ENCODE data around the gene FLNA. TPM values are rescaled to one million over a fixed set of nuclear protein-coding genes. Genes with fewer than 3 reads are reported as not detected.

The FLNA gene
- total RNA-seq, 2 experiments from 2014 or later: 1,012 to 1,022 TPM

DNA sequence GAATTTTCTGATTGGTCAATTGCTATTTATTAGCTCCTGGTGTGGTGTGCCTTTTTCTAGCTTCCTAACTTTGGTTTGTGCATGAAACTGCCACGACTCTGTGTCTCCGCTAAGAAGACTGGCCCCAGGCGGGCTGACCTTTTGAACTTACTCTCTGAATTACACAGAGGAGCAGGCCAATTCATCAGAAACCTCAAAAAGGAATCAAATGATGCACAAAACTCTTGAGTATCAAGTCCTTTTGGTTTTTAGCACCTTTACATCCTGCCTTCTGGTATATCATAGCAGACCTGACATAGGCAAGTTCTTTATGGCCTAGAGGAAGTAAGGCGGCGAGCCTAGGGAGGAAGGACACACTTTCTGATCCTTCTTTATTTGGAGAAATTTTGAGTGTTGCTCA lies 61.3 kb downstream of the FLNA start:
- POLR2A ChIA-PET: no interaction called here
- intact Hi-C loops (cut with DNase I, micrococcal nuclease): no loop called here
- H3K4me3 ChIP-seq (ENCODE audit: low read length): no peak overlapping the region
- no peaks in the 10 kb centered on the region for H3K36me3 ChIP-seq (ENCODE audit: insufficient read depth, low read length)
- H3K27me3 ChIP-seq (ENCODE audit: control insufficient read depth in 1 of 2, insufficient read depth in 2 of 2, low read length in 2 of 2): no peaks in the 10 kb centered on the region
- Mint-ChIP-seq H3K4me3 (no peak overlapping the region), H3K9me3 (no peaks in the 10 kb centered on the region), H3K27ac (peak overlapping the region; percentile 72), H3K36me3 (ENCODE audit: low read depth) (no peaks in the 10 kb centered on the region), H3K4me1 (ENCODE audit: low read depth) (peaks cover 34% of the 10 kb centered on the region), H3K27me3 (no peaks in the 10 kb centered on the region)
- CTCF ChIA-PET: no interaction called here
- peaks cover 49% of the 10 kb centered on the region for H3K4me1 ChIP-seq (ENCODE audit: insufficient read depth, low read length)
- DNase-seq (peak in 1 of 14 experiments; percentile 73), ATAC-seq (ENCODE audit: poor library complexity) (peak; percentile 47)
- TF ChIP-seq CTCF (IDR thresholded peaks at IDR 0.05): no peak
- H3K27ac ChIP-seq (ENCODE audit: low read depth in 1 of 2, low read length in 2 of 2): peak overlapping the region in 1 of 2 donors; percentile 40
- no peaks in the 10 kb centered on the region for H3K9me3 ChIP-seq (ENCODE audit: control insufficient read depth in 1 of 2, insufficient read depth in 1 of 2, low read length in 2 of 2)

DNA sequence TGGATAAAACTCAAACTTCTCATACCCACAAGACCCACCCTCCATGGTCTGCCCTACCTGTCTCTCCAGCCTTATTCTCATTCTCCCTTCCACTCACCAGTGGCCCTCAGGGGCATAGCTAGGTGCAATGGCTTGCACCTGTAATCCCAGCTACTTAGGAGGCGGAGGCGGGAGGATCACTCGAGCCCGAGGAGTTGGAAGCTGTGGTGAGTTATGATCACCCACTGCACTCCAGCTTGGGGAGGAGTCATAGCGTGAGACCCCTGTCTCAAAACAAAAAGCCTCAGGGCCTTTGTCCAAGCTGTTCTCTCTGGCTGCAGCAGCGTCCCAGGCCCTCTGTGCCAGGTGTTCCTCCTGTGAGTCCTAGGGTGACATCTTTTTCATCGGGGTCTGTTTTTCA lies 62.3 kb downstream of the FLNA start:
- Mint-ChIP-seq H3K27ac (no peak overlapping the region), H3K27me3 (no peaks in the 10 kb centered on the region), H3K9me3 (no peaks in the 10 kb centered on the region), H3K4me1 (ENCODE audit: low read depth) (peaks cover 37% of the 10 kb centered on the region), H3K36me3 (ENCODE audit: low read depth) (no peaks in the 10 kb centered on the region), H3K4me3 (no peak overlapping the region)
- Histone ChIP-seq H3K36me3 (ENCODE audit: insufficient read depth, low read length) (no peaks in the 10 kb centered on the region), H3K4me3 (ENCODE audit: low read length) (no peak overlapping the region), H3K9me3 (ENCODE audit: control insufficient read depth in 1 of 2, insufficient read depth in 1 of 2, low read length in 2 of 2) (no peaks in the 10 kb centered on the region), H3K4me1 (ENCODE audit: insufficient read depth, low read length) (peaks cover 49% of the 10 kb centered on the region), H3K27ac (ENCODE audit: low read depth in 1 of 2, low read length in 2 of 2) (no peak overlapping the region), H3K27me3 (ENCODE audit: control insufficient read depth in 1 of 2, insufficient read depth in 2 of 2, low read length in 2 of 2) (no peaks in the 10 kb centered on the region)
- ChIA-PET POLR2A (no interaction called here), CTCF (no interaction called here)
- DNase-seq (no peak), ATAC-seq (ENCODE audit: poor library complexity) (no peak)
- no peak for TF ChIP-seq CTCF (IDR thresholded peaks at IDR 0.05)
- intact Hi-C loops (cut with DNase I, micrococcal nuclease): no loop called here

GRCh38 chrX:154310616-154311536 lies 63.6 kb downstream of the FLNA start:
- H3K27me3 Mint-ChIP-seq: no peaks in the 10 kb centered on the region
- Histone ChIP-seq H3K36me3 (ENCODE audit: insufficient read depth, low read length) (no peaks in the 10 kb centered on the region), H3K27me3 (ENCODE audit: control insufficient read depth in 1 of 2, insufficient read depth in 2 of 2, low read length in 2 of 2) (no peaks in the 10 kb centered on the region), H3K9me3 (ENCODE audit: control insufficient read depth in 1 of 2, insufficient read depth in 1 of 2, low read length in 2 of 2) (no peaks in the 10 kb centered on the region), H3K27ac (ENCODE audit: low read depth in 1 of 2, low read length in 2 of 2) (no peak overlapping the region), H3K4me3 (ENCODE audit: low read length) (no peak overlapping the region), H3K4me1 (ENCODE audit: insufficient read depth, low read length) (peaks cover 47% of the 10 kb centered on the region)
- no peaks in the 10 kb centered on the region for H3K9me3 Mint-ChIP-seq
- H3K4me1 Mint-ChIP-seq (ENCODE audit: low read depth): peaks cover 40% of the 10 kb centered on the region
- POLR2A ChIA-PET: no interaction called here
- CTCF ChIA-PET: no interaction called here
- H3K4me3 Mint-ChIP-seq: no peak overlapping the region
- DNase-seq (no peak), ATAC-seq (ENCODE audit: poor library complexity) (no peak)
- H3K27ac Mint-ChIP-seq: no peak overlapping the region
- H3K36me3 Mint-ChIP-seq (ENCODE audit: low read depth): no peaks in the 10 kb centered on the region
- intact Hi-C loops (cut with DNase I, micrococcal nuclease): no loop called here
- no peak for TF ChIP-seq CTCF (IDR thresholded peaks at IDR 0.05)

Measured in CD4-positive, alpha-beta T cell (primary cell).